Brain pericyte (primary cell): ENCODE data around the gene KRT84.
"Not testable (repeated sequence)": the region's sequence is repeated elsewhere in the genome, so short reads cannot be mapped to it uniquely, and the experiment has no call there.

ENCODE experiments used
- DNase-seq: peaks from one replicate; pipeline ENCODE4 v3.0.0-alpha.2; 2012; ENCODE audit warnings: low read depth, low spot score

KRT84 gene

GRCh38 chr12:52360663-52361271 lies 24.7 kb downstream of the KRT84 start:
- DNase-seq, result no peak

GRCh38 chr12:52360106-52360662 lies 25.3 kb downstream of the KRT84 start:
- DNase-seq, result no peak

GRCh38 chr12:52359621-52360061 lies 25.8 kb downstream of the KRT84 start:
- no peak for DNase-seq

- DNase-seq, result no peak
These were observed 26.7 kb downstream of the KRT84 start for GRCh38 chr12:52358575-52359350.

GRCh38 chr12:52356762-52357580 lies 28.5 kb downstream of the KRT84 start:
- no peak for DNase-seq

GRCh38 chr12:52356031-52356761 lies 29.3 kb downstream of the KRT84 start:
- no peak for DNase-seq

- DNase-seq, result no peak
These were observed 30.3 kb downstream of the KRT84 start for GRCh38 chr12:52355176-52355575.

GRCh38 chr12:52354200-52354599 lies 31.3 kb downstream of the KRT84 start:
- no peak for DNase-seq

- DNase-seq, result no peak
These were observed 31.7 kb downstream of the KRT84 start for GRCh38 chr12:52353766-52354165.

GRCh38 chr12:52352951-52353350 lies 32.5 kb downstream of the KRT84 start:
- no peak for DNase-seq

- DNase-seq, result no peak
These were observed 34.0 kb downstream of the KRT84 start for GRCh38 chr12:52351196-52352059.

- DNase-seq, result no peak
These were observed 34.7 kb downstream of the KRT84 start for GRCh38 chr12:52350786-52351185.

GRCh38 chr12:52350021-52350620 lies 35.3 kb downstream of the KRT84 start:
- DNase-seq, result no peak

GRCh38 chr12:52349196-52349595 lies 36.3 kb downstream of the KRT84 start:
- no peak for DNase-seq

GRCh38 chr12:52347551-52348510 lies 37.6 kb downstream of the KRT84 start:
- no peak for DNase-seq

- DNase-seq, result no peak
These were observed 38.4 kb downstream of the KRT84 start for GRCh38 chr12:52347016-52347415.

- DNase-seq, result no peak
These were observed 38.9 kb downstream of the KRT84 start for GRCh38 chr12:52346593-52346992.

- DNase-seq, result not testable (repeated sequence)
These were observed 40.4 kb downstream of the KRT84 start for GRCh38 chr12:52345041-52345440.

- no peak for DNase-seq
These were observed 41.3 kb downstream of the KRT84 start for GRCh38 chr12:52344111-52344510.
